AG04450 (cell line): ENCODE data around the gene CHAF1B. TPM values are rescaled to one million over a fixed set of nuclear protein-coding genes. Genes with fewer than 3 reads are reported as not detected.
"Not testable (repeated sequence)": the region's sequence is repeated elsewhere in the genome, so short reads cannot be mapped to it uniquely, and the experiment has no call there.

ENCODE experiments used
- CTCF ChIA-PET: fragments of 300-600, 350-600 bp; formaldehyde crosslinking; extraction: SDS; loops from one replicate; lab custom pipeline; 2022; ENCODE audit warnings: antibody characterized with exemption, inconsistent platforms; lab: Charles Lee
- POLR2A ChIA-PET: fragments of 350-600 bp; formaldehyde crosslinking; extraction: SDS; loops from one replicate; lab custom pipeline; 2021; ENCODE audit warnings: antibody characterized with exemption, inconsistent platforms; lab: Yijun Ruan, JAX
- DNase-seq: peaks from one replicate; pipeline ENCODE4 v3.0.0-alpha.2; 2011; ENCODE audit warnings: low read depth, low spot score
- H3K27ac ChIP-seq: one replicate; pipeline ENCODE4 v1.5.1; 2012; ENCODE audit warnings: low read depth, low read length, control low read depth
- H3K27me3 ChIP-seq: one replicate; pipeline ENCODE4 v1.6.0; 2012; ENCODE audit warnings: low read length; ENCODE audit not compliant: control insufficient read depth, insufficient read depth
- H3K4me3 ChIP-seq: 2 replicates; pipeline ENCODE4 v1.5.1; 2011; ENCODE audit warnings: mild to moderate bottlenecking, low read depth, low read length, control low read depth
- H3K9me3 ChIP-seq: 2 replicates; pipeline ENCODE4 v1.5.1; 2012; ENCODE audit warnings: low read length; ENCODE audit not compliant: control insufficient read depth, insufficient read depth
- CTCF ChIP-seq: IDR thresholded peaks from 2 replicates; pipeline ENCODE4 v1.5.1; 2011; ENCODE audit warnings: low read depth, low read length, control low read depth, inconsistent platforms
- polyA plus RNA-seq: library from polyadenylated mRNA; depleted of rRNA; stranded (reverse); fragments of >200 nt; gene quantifications from 2 replicates; pipeline ENCODE4 v1.2.3, GENCODE V29; 2011

Gene CHAF1B
- polyA plus RNA-seq, 1 experiment, result 3.7 TPM

- no peak for DNase-seq
- ChIA-PET CTCF (interaction anchor here (0.7 to 1.5 kb wide), 2 partner anchors 8 to 271 kb away, joined by 3 to 5 read pairs; no protein-coding TSS in a partner anchor), POLR2A (interaction anchor here (0.7 kb wide), 1 partner anchor 18 kb away, joined by 4 read pairs; no protein-coding TSS in a partner anchor)
These were observed 11.1 kb downstream of the CHAF1B start for GRCh38 chr21:36396325-36396724.

GRCh38 chr21:36396971-36397370 lies 11.8 kb downstream of the CHAF1B start:
- TF ChIP-seq CTCF, result no peak
- CTCF ChIA-PET, result interaction anchor here (1.5 kb wide), 1 partner anchor 9 kb away, joined by 3 read pairs; no protein-coding TSS in a partner anchor
- DNase-seq, result no peak
- Histone ChIP-seq H3K9me3 (no peaks in the 10 kb centered on the region; the same call in 1 of the 2 replicates), H3K4me3 (no peak overlapping the region), H3K27me3 (no peaks in the 10 kb centered on the region), H3K27ac (no peak overlapping the region)
- POLR2A ChIA-PET, result interaction anchor here (0.6 kb wide), 1 partner anchor 11 kb away, joined by 3 read pairs; no protein-coding TSS in a partner anchor

More at GRCh38 chr21:36396325-36396724, 11.1 kb downstream of the CHAF1B start:
- no peak for TF ChIP-seq CTCF
- Histone ChIP-seq H3K4me3 (no peak overlapping the region), H3K9me3 (no peaks in the 10 kb centered on the region; the same call in 1 of the 2 replicates), H3K27me3 (no peaks in the 10 kb centered on the region), H3K27ac (no peak overlapping the region)

GRCh38 chr21:36397606-36398005 lies 12.4 kb downstream of the CHAF1B start:
- no peak for TF ChIP-seq CTCF
- no peak overlapping the region for H3K27ac ChIP-seq
- POLR2A ChIA-PET, result no interaction called here
- no peak overlapping the region for H3K4me3 ChIP-seq
- H3K9me3 ChIP-seq, result no peaks in the 10 kb centered on the region; the same call in 1 of the 2 replicates
- no peak for DNase-seq
- CTCF ChIA-PET, result interaction anchor here (1.5 kb wide), 1 partner anchor 9 kb away, joined by 3 read pairs; no protein-coding TSS in a partner anchor
- no peaks in the 10 kb centered on the region for H3K27me3 ChIP-seq

GRCh38 chr21:36399736-36400135 lies 14.5 kb downstream of the CHAF1B start:
- DNase-seq, H3K27me3 ChIP-seq, CTCF ChIA-PET, H3K4me3 ChIP-seq, H3K27ac ChIP-seq, POLR2A ChIA-PET, H3K9me3 ChIP-seq: not testable (repeated sequence)

GRCh38 chr21:36400719-36401118 lies 15.5 kb downstream of the CHAF1B start:
- no peak overlapping the region for H3K27ac ChIP-seq
- H3K9me3 ChIP-seq, result no peaks in the 10 kb centered on the region
- ChIA-PET POLR2A (no interaction called here), CTCF (no interaction called here)
- no peak for TF ChIP-seq CTCF
- DNase-seq, result no peak
- no peak overlapping the region for H3K4me3 ChIP-seq
- H3K27me3 ChIP-seq, result no peaks in the 10 kb centered on the region
